ENCODE results near the gene GUCY2D.

DNA sequence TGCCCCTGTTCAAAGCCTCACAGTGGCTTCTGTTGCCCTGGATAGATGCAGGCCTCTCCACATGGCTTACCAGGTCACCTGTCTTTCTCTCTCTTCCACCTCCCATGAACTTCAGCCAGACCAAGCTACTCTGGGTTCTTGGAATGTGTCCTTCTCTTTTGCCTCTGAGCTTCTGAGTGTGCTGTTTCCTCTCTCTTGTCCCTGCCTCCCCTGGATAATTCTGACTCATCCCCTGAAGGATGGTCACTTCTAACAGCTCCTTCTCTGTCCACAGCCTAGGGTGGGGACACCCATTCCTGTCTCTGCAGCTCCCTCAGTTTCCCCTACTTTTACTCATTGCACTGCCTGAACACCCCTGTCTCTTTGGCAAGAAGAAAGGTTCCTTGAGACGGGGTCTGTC lies 2.9 kb downstream of the GUCY2D start:
- no peak for TF ChIP-seq POLR2A (IDR thresholded peaks at IDR 0.05)
- TF ChIP-seq, protein P1, sequence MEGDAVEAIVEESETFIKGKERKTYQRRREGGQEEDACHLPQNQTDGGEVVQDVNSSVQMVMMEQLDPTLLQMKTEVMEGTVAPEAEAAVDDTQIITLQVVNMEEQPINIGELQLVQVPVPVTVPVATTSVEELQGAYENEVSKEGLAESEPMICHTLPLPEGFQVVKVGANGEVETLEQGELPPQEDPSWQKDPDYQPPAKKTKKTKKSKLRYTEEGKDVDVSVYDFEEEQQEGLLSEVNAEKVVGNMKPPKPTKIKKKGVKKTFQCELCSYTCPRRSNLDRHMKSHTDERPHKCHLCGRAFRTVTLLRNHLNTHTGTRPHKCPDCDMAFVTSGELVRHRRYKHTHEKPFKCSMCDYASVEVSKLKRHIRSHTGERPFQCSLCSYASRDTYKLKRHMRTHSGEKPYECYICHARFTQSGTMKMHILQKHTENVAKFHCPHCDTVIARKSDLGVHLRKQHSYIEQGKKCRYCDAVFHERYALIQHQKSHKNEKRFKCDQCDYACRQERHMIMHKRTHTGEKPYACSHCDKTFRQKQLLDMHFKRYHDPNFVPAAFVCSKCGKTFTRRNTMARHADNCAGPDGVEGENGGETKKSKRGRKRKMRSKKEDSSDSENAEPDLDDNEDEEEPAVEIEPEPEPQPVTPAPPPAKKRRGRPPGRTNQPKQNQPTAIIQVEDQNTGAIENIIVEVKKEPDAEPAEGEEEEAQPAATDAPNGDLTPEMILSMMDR (IDR thresholded peaks at IDR 0.05): no peak

All from thyroid gland (tissue), 4 donors.